Tongue (tissue), 2 donors: ENCODE measurements around the gene DYNC1I1. TPM values are rescaled to one million over a fixed set of nuclear protein-coding genes. Genes with fewer than 3 reads are reported as not detected.
"Not testable (repeated sequence)": the region's sequence is repeated elsewhere in the genome, so short reads cannot be mapped to it uniquely, and the experiment has no call there.

Source experiments
- DNase-seq: peaks from one replicate; pipeline ENCODE4 v3.0.0-alpha.2; 2015
- total RNA-seq: library from RNA; depleted of rRNA; stranded (reverse); fragments of >200 nt; gene quantifications from one replicate; pipeline ENCODE4 v1.2.3, GENCODE V29; 2014

DYNC1I1 gene
- total RNA-seq, 1 donor from 2014 or later: 2.6 TPM

DNA sequence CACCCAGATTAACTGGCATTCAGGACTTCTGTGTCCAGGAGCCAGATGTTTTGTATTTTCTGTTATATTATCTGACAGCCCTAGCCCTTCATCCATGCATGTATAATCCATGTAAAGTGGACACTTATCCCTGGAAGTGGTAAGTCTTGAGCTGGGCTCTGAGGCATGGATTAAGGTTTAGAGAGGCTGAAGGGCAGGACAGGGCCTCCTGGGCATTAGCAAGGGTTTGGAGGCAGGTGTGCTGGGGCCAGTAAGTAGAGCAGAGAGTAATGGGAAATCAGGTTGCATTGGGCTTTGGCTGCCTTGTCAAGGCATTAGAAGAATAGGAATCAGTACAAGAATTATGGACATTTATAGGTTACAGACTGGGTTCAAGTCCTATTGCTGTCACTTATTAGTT lies 138.0 kb downstream of the DYNC1I1 start:
- DNase-seq: no peak

- no peak for DNase-seq
These were observed 143.4 kb downstream of the DYNC1I1 start for GRCh38 chr7:95915731-95916130.

GRCh38 chr7:95916573-95917297 lies 144.4 kb downstream of the DYNC1I1 start:
- peak; percentile 92 for DNase-seq

DNA sequence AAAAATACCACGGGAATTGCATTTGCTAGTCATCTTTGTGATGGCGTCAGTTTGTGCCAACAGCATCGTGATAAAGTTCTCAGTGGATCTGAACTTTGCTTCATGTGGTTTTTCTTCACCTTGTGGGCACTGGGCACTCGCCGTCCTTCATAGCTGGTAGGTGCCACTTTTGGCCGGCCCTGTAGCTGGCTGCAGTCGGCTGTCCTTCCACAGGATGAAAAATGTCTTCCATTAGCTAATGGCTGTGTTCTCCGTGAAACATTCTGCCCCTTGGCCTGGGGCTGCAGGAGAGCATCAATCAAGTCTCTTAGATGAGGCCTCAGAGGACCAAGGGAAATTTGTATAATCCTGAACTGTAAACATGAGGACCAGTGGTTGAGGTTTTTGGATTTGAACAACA lies 145.3 kb downstream of the DYNC1I1 start:
- no peak for DNase-seq

DNA sequence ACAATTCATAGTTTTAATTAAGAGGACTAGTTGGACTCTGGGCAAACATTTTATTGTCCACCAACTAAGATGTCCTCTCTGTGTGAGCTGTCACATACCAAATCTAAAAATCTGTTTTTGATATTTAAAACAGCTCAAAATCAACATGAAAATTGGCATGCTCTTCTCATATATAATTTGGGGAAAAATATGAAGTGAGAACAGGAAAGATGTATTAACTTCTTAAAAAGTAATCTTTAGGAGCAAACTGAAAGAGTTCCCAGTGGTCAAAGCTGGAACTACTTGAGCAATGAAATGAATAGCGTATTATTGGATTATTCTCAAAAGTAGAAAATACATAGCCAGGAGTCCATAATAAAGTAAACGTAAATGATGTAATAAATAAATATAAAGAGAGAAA lies 147.2 kb downstream of the DYNC1I1 start:
- no peak for DNase-seq

- no peak for DNase-seq
These were observed 149.2 kb downstream of the DYNC1I1 start for GRCh38 chr7:95921543-95921942.

DNA sequence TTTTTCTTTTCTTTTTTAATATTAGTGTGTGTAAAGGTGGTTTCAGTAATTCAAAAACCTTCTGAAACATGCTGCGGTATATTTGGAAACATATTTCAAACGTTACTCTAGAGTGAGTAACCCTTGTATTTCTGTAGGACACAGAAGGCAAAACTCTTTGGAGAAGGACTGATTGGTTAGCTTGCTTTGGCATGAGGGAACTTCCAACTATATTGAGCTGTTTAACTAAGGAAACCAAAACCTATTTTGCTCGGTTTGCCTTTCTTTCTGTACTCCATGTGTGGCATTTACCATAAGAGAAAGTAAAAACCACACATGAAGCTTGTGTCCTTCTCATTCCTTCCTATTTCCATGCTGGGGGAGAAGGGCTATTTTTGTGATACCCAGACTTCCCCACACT lies 149.8 kb downstream of the DYNC1I1 start:
- no peak for DNase-seq

DNA sequence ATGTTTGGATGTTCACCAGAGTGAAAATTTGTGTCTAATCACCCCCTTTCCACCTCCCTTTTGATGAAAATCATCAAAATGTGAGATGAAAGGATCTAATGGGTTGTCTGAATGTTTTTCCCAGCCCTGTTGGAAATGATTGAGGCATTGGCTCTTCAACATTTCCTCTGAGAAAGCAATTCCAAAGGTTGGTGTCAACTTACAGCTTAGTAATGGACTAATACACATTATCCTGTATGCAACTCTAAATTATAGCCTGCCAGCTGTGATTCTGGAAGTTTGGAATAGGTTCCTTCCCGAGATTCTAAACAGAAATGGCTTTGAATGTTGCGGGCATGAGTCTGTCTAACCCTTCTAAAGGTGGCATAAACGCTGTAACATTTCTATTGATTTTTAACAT lies 152.9 kb downstream of the DYNC1I1 start:
- no peak for DNase-seq

DNA sequence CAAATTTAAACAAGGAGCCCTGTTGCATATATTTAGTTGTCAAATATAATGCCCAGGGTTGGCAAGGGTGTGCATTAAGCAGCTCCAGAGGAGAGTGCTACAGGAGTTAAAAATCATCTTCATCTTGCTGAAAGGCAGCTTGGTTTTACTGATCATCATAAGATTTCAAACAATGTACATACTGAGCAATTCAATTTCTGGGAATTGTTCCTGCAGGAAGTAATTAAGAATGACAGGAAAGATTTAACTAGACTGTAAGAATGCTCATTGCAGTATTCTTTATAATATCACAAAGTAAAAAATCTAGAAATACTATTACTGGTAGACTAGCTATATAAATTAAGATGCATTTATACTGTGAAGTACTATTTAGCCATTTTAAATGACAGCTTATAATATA lies 153.6 kb downstream of the DYNC1I1 start:
- no peak for DNase-seq

GRCh38 chr7:95927756-95928155 lies 155.4 kb downstream of the DYNC1I1 start:
- no peak for DNase-seq

DNA sequence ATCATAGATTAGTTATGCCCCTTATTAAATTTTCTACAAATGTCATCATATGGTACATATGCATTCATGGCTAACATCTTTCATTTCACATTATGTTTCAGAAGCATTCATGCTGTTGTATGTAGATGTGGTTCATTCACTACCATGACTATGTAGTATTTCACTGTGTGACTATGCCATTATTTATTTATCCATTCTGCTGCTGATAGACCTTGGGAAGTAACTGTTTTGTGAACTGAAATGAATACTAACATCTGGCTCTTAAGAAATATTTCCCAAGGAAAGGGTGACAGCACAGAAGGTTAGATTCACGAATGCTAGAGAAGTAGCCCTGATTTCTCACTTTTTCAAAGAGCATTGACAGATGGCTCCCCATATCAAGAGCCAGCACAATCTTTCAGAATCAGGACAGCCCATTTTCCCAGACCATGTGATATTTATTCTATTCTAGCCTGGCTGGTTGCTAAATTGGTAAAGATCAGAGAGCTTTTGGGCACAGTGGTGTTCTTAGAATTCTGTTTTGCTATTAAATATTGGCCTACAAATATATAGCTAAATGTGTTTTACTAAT lies 157.4 kb downstream of the DYNC1I1 start:
- DNase-seq: no peak

GRCh38 chr7:95931460-95932232 lies 159.3 kb downstream of the DYNC1I1 start:
- no peak for DNase-seq

DNA sequence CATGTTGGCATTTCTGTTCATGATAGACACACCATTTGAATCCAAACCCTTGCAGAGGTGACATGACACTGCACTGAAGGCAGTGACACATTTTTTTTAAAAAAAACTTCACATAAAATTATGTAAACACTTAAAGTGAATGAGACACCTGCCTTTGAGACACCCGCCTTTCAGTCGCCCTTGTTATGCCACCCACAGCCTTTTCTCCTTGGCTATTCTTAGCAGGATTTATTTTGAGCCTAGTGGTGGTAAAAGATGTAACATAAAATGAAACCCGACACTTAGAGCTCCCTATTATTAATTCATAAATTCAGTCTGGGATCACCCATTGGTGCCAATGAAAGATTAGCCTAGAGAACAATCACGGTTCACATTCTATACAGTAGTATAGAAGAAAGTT lies 161.3 kb downstream of the DYNC1I1 start:
- no peak for DNase-seq

DNA sequence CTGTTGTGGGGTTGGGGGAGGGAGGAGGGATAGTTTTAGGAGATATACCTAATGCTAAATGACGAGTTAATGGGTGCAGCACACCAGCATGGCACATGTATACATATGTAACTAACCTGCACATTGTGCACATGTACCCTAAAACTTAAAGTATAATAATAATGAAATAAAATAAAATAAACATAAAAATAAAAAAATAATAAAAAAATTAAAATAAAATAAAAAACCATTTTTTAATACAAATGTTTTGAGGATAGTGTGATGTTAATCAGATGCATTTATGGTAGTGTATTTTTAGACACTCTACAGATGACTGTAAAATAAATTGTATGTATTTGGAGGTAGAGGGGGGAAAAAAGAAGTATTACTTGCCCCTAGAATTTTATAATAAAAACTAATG lies 172.5 kb downstream of the DYNC1I1 start:
- DNase-seq: not testable (repeated sequence)

GRCh38 chr7:95950698-95951097 lies 178.3 kb downstream of the DYNC1I1 start:
- DNase-seq: no peak

DNA sequence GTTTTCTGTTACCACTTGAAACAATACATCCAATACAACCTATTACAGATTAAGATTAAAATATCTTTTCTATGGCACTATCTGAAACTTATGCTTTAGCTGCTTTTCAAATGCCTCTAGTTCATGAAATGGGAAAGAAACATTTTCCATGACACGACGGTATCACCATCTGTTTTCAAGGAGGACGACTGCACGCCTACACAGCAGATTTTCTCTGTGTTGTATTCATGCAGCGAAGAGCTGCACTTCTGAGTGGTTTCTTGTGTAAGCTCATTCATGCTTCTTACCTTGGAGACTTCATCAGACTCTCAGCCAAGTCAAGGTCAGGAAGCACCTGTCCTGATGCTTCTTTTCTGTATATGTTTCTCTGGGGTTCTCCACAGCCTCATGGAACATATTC lies 179.2 kb downstream of the DYNC1I1 start:
- peak; percentile 37 for DNase-seq

- no peak for DNase-seq
These were observed 179.8 kb downstream of the DYNC1I1 start for GRCh38 chr7:95951997-95952795.

GRCh38 chr7:95952851-95953250 lies 180.5 kb downstream of the DYNC1I1 start:
- DNase-seq: no peak

DNA sequence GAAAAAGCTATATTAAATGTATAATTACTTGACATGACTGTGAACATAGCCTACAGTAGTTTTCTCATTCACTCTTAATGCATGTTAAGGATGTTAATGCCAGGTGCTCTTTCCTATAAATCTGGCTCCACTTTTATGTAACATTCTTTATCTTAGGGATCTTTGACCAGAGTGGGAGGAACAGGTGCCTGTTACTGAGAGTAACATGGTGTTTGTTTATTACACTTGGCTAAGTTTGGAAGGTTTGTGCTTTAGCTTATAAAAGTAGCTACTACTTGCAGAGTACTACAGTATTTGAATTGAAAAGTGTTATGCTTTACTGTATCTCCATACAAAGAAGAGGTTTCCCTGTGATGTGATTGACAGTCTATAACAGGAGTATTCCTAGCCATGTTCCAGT lies 183.4 kb downstream of the DYNC1I1 start:
- no peak for DNase-seq

- no peak for DNase-seq
These were observed 185.2 kb downstream of the DYNC1I1 start for GRCh38 chr7:95957510-95957909.

GRCh38 chr7:95960706-95961244 lies 188.4 kb downstream of the DYNC1I1 start:
- DNase-seq: no peak

DNA sequence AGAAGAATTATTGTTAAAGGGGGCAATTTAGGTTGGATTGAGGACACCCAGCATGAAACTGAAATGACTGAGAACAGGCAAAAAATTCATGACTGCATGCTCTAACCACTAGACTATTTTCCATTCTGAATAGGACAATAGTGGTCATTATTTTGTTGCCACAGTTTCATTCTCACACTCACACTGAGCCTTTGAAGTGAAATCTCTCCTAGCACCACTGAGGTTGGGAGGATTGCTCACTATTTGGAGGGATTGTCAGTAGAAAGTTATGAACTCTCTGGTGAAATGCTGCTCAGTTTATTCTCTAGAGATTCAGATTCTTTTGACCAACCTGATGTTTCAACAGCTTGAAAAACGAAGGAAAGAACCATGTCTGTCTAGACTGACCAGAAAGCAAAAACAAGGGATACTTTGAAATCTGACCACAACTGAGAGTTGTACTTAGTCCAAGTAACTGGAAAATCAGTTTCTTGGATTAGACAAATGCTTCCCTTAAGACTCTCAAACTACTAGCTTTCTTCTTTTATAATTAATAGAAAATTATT lies 191.2 kb downstream of the DYNC1I1 start:
- no peak for DNase-seq
